ENCODE results near the gene ST3GAL5. TPM values are rescaled to one million over a fixed set of nuclear protein-coding genes. Genes with fewer than 3 reads are reported as not detected.

ST3GAL5 gene
- polyA plus RNA-seq, 1 of the 3 experiments (the other 2 are of a cell fraction): 37.6 TPM

DNA sequence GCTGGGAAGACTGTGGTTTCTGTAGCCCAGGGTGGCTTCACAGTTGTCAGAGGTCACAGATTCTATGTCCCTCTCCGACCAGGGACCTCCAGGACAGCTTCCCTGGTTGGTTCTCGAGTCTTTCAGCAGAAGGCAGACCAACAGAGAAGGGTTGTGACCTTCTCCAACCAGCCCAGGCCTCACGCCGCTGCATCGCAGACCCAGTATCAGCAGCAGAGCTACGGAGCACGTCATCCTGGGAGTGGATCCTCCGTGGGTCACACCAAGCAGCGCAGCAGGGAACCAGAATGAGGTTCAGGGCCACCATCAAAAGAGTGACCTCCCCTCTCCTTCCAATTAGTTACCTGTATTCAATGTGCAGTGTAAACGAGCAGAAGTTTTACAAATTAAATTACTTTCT is 49.3 kb downstream of the ST3GAL5 start:
- ChIA-PET POLR2A (no interaction called here), CTCF (interaction anchor here (0.6 to 3.4 kb wide), 4 partner anchors 12 to 110 kb away, joined by 3 to 29 read pairs (median 3); no protein-coding TSS in a partner anchor)
- TF ChIP-seq, protein P1, sequence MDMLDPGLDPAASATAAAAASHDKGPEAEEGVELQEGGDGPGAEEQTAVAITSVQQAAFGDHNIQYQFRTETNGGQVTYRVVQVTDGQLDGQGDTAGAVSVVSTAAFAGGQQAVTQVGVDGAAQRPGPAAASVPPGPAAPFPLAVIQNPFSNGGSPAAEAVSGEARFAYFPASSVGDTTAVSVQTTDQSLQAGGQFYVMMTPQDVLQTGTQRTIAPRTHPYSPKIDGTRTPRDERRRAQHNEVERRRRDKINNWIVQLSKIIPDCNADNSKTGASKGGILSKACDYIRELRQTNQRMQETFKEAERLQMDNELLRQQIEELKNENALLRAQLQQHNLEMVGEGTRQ (IDR thresholded peaks at IDR 0.05; ENCODE audit: borderline replicate concordance, low read depth, low read length): no peak
- no peak for TF ChIP-seq TAF1 (IDR thresholded peaks at IDR 0.05; ENCODE audit: borderline replicate concordance, low read depth, low read length)
- no peak for TF ChIP-seq GATA2 (CRISPR knock-in tag; IDR thresholded peaks at IDR 0.05)
- TF ChIP-seq EP300 (IDR thresholded peaks at IDR 0.05; ENCODE audit: borderline replicate concordance in 1 of 2, low read depth in 1 of 2, low read length in 1 of 2): no peak
- no peak for TF ChIP-seq JUND (IDR thresholded peaks at IDR 0.05)
- TF ChIP-seq, protein P2, sequence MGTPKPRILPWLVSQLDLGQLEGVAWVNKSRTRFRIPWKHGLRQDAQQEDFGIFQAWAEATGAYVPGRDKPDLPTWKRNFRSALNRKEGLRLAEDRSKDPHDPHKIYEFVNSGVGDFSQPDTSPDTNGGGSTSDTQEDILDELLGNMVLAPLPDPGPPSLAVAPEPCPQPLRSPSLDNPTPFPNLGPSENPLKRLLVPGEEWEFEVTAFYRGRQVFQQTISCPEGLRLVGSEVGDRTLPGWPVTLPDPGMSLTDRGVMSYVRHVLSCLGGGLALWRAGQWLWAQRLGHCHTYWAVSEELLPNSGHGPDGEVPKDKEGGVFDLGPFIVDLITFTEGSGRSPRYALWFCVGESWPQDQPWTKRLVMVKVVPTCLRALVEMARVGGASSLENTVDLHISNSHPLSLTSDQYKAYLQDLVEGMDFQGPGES (IDR thresholded peaks at IDR 0.05; ENCODE audit: low read depth, low read length): no peak
- TF ChIP-seq SMC3 (IDR thresholded peaks at IDR 0.05; ENCODE audit: low read depth, low read length): no peak
- TF ChIP-seq NFIC (IDR thresholded peaks at IDR 0.05; ENCODE audit: borderline replicate concordance): no peak
- no peak for TF ChIP-seq YY1 (IDR thresholded peaks at IDR 0.05; ENCODE audit: low read depth)
- DNase-seq: no peak
- H3K9ac ChIP-seq: no peak overlapping the region
- no peaks in the 10 kb centered on the region for H3K4me1 ChIP-seq (ENCODE audit: control insufficient read depth in 1 of 2, insufficient read depth in 2 of 2, low read depth in 1 of 2, low read length in 1 of 2)
- no peak overlapping the region for H3K27ac ChIP-seq (ENCODE audit: low read depth in 2 of 2, low read length in 1 of 2)
- no peak overlapping the region for H3K4me3 ChIP-seq (ENCODE audit: low read depth in 2 of 2, low read length in 1 of 2)
- H3F3A ChIP-seq (replicated peaks; ENCODE audit: insufficient read depth): peaks cover 3% of the 10 kb centered on the region
- H3K79me2 ChIP-seq (ENCODE audit: insufficient read depth): no peaks in the 10 kb centered on the region
- H3K4me2 ChIP-seq: no peak overlapping the region
- H2AFZ ChIP-seq (ENCODE audit: low read depth): no peak overlapping the region
- no peaks in the 10 kb centered on the region for H3K9me3 ChIP-seq
- H3K27me3 ChIP-seq (ENCODE audit: insufficient read depth): no peaks in the 10 kb centered on the region
- H4K20me1 ChIP-seq (ENCODE audit: insufficient read depth): no peaks in the 10 kb centered on the region
- peaks cover 36 to 42% of the 10 kb centered on the region in 2 experiments for H3K36me3 ChIP-seq (replicated peaks in 1 of 2; ENCODE audit: control insufficient read depth in 1 of 2, insufficient read depth in 2 of 2, low read length in 1 of 2)
- 84% methylated on average over 10 of the region's 10 CpGs for WGBS (ENCODE audit: low lambda C conversion rate)
- no peaks in the 10 kb centered on the region for H3K9me2 ChIP-seq

DNA sequence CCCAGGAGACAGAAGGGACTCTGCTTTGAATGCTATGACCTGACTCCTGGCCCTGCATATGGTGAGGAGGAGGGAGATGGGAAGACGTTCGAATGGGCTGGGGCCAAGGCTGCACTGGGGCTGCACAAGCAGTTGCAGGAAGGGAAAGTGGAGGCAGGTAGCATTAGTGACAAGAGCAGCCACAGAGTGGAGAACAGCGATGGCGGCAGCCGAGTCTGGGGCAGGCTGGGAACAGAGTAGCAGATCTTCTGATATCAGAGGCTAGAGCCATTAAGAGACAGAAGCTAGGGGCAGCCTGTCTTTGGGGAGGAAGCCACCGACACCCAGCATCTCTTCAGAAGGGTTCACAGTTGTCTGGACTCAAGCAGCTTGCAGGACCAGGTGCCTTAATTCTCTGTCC is 50.1 kb downstream of the ST3GAL5 start:
- ChIA-PET CTCF (interaction anchor here (0.9 to 3.4 kb wide), 5 partner anchors 12 to 238 kb away, joined by 4 to 29 read pairs (median 5); no protein-coding TSS in a partner anchor), POLR2A (no interaction called here)
- Histone ChIP-seq H4K20me1 (ENCODE audit: insufficient read depth) (no peaks in the 10 kb centered on the region), H3K9ac (no peak overlapping the region), H3K4me1 (ENCODE audit: control insufficient read depth in 1 of 2, insufficient read depth in 2 of 2, low read depth in 1 of 2, low read length in 1 of 2) (no peaks in the 10 kb centered on the region), H3K9me2 (no peaks in the 10 kb centered on the region), H3K79me2 (ENCODE audit: insufficient read depth) (no peaks in the 10 kb centered on the region), H3K4me3 (ENCODE audit: low read depth in 2 of 2, low read length in 1 of 2) (no peak overlapping the region), H2AFZ (ENCODE audit: low read depth) (no peak overlapping the region), H3K36me3 (replicated peaks in 1 of 2; ENCODE audit: control insufficient read depth in 1 of 2, insufficient read depth in 2 of 2, low read length in 1 of 2) (peaks cover 27 to 33% of the 10 kb centered on the region in 2 experiments), H3K9me3 (no peaks in the 10 kb centered on the region), H3K4me2 (no peak overlapping the region), H3K27me3 (ENCODE audit: insufficient read depth) (no peaks in the 10 kb centered on the region), H3K27ac (ENCODE audit: low read depth in 2 of 2, low read length in 1 of 2) (no peak overlapping the region), H3F3A (replicated peaks; ENCODE audit: insufficient read depth) (peaks cover 3% of the 10 kb centered on the region)
- TF ChIP-seq FOXJ3 (CRISPR knock-in tag; IDR thresholded peaks at IDR 0.05) (no peak), MEF2A (IDR thresholded peaks at IDR 0.05; ENCODE audit: borderline replicate concordance, low read depth) (no peak), RXRA (IDR thresholded peaks at IDR 0.05; ENCODE audit: borderline replicate concordance, low read depth) (no peak), GATA2 (CRISPR knock-in tag; IDR thresholded peaks at IDR 0.05) (no peak), FOSL2 (IDR thresholded peaks at IDR 0.05; ENCODE audit: borderline replicate concordance, low read depth) (no peak), MXI1 (IDR thresholded peaks at IDR 0.05; ENCODE audit: low read depth, low read length) (no peak), ELF1 (IDR thresholded peaks at IDR 0.05) (no peak), SMC3 (IDR thresholded peaks at IDR 0.05; ENCODE audit: low read depth, low read length) (no peak), SIN3A (IDR thresholded peaks at IDR 0.05; ENCODE audit: borderline replicate concordance, low read depth, low read length) (no peak)
- TF ChIP-seq, protein P3, sequence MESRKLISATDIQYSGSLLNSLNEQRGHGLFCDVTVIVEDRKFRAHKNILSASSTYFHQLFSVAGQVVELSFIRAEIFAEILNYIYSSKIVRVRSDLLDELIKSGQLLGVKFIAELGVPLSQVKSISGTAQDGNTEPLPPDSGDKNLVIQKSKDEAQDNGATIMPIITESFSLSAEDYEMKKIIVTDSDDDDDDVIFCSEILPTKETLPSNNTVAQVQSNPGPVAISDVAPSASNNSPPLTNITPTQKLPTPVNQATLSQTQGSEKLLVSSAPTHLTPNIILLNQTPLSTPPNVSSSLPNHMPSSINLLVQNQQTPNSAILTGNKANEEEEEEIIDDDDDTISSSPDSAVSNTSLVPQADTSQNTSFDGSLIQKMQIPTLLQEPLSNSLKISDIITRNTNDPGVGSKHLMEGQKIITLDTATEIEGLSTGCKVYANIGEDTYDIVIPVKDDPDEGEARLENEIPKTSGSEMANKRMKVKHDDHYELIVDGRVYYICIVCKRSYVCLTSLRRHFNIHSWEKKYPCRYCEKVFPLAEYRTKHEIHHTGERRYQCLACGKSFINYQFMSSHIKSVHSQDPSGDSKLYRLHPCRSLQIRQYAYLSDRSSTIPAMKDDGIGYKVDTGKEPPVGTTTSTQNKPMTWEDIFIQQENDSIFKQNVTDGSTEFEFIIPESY (IDR thresholded peaks at IDR 0.05; ENCODE audit: borderline replicate concordance, low read depth): no peak
- TF ChIP-seq, protein P1 (IDR thresholded peaks at IDR 0.05; ENCODE audit: borderline replicate concordance, low read depth, low read length): no peak
- 87% methylated on average over 5 of the region's 6 CpGs for WGBS (ENCODE audit: low lambda C conversion rate)
- no peak for DNase-seq
